C4-2B (cell line): Measurements from ENCODE around the gene SESN1.

ENCODE experiments used
- ZFX ChIP-seq: fragments of 450-650 bp; IDR thresholded peaks from 2 replicates; pipeline ENCODE4 v1.6.1; 2017
- TF ChIP-seq, protein P1 (sequence below): fragments of 450-650 bp; conservative IDR thresholded peaks from 2 replicates; pipeline ENCODE4 v1.5.1; 2017; ENCODE audit warnings: mild to moderate bottlenecking

GRCh38 chr6:109093732-109094415 lies 772 bp downstream of the SESN1 start:
- TF ChIP-seq, protein P1, sequence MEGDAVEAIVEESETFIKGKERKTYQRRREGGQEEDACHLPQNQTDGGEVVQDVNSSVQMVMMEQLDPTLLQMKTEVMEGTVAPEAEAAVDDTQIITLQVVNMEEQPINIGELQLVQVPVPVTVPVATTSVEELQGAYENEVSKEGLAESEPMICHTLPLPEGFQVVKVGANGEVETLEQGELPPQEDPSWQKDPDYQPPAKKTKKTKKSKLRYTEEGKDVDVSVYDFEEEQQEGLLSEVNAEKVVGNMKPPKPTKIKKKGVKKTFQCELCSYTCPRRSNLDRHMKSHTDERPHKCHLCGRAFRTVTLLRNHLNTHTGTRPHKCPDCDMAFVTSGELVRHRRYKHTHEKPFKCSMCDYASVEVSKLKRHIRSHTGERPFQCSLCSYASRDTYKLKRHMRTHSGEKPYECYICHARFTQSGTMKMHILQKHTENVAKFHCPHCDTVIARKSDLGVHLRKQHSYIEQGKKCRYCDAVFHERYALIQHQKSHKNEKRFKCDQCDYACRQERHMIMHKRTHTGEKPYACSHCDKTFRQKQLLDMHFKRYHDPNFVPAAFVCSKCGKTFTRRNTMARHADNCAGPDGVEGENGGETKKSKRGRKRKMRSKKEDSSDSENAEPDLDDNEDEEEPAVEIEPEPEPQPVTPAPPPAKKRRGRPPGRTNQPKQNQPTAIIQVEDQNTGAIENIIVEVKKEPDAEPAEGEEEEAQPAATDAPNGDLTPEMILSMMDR, result no peak
- TF ChIP-seq ZFX, result no peak
